ENCODE measurements around the gene SNAI1.
A peak's percentile ranks its signal among the peaks of the same experiment; 100 is the strongest.

SNAI1 gene

GRCh38 chr20:49938173-49939163, 44.3 kb upstream of the SNAI1 start:
- TF ChIP-seq CTCF (IDR thresholded peaks at IDR 0.05; ENCODE audit: unreplicated experiment in 3 of 3): no peak
- Mint-ChIP-seq H3K4me1 (peaks cover 43% of the 10 kb centered on the region), H3K36me3 (ENCODE audit: low read depth) (peaks cover 22% of the 10 kb centered on the region), H3K4me3 (peak overlapping the region; percentile 73 to 100 (median 99)), H3K27ac (peak overlapping the region; percentile 40 to 78 (median 43)), H3K9me3 (no peaks in the 10 kb centered on the region), H3K27me3 (ENCODE audit: low read depth) (peaks cover 1% of the 10 kb centered on the region)

GRCh38 chr20:49941456-49941855, 41.3 kb upstream of the SNAI1 start:
- no peaks in the 10 kb centered on the region for H3K9me3 Mint-ChIP-seq
- peaks cover 43% of the 10 kb centered on the region for H3K4me1 Mint-ChIP-seq
- peaks cover 42% of the 10 kb centered on the region for H3K36me3 Mint-ChIP-seq (ENCODE audit: low read depth)
- H3K27ac Mint-ChIP-seq: peak overlapping the region in 1 of 3 experiments; percentile 10
- no peak for TF ChIP-seq CTCF (IDR thresholded peaks at IDR 0.05; ENCODE audit: unreplicated experiment in 3 of 3)
- no peaks in the 10 kb centered on the region for H3K27me3 Mint-ChIP-seq (ENCODE audit: low read depth)
- H3K4me3 Mint-ChIP-seq: peak overlapping the region in 1 of 3 experiments; percentile 57

- H3K36me3 Mint-ChIP-seq (ENCODE audit: low read depth): peaks cover 50% of the 10 kb centered on the region
- no peaks in the 10 kb centered on the region for H3K9me3 Mint-ChIP-seq
- H3K4me1 Mint-ChIP-seq: peaks cover 35% of the 10 kb centered on the region
- no peak overlapping the region for H3K4me3 Mint-ChIP-seq
- TF ChIP-seq CTCF (IDR thresholded peaks at IDR 0.05; ENCODE audit: unreplicated experiment in 3 of 3): no peak
- H3K27ac Mint-ChIP-seq: no peak overlapping the region
- H3K27me3 Mint-ChIP-seq (ENCODE audit: low read depth): no peaks in the 10 kb centered on the region
Measured at GRCh38 chr20:49942303-49942702, 40.5 kb upstream of the SNAI1 start.

GRCh38 chr20:49942942-49943341, 39.8 kb upstream of the SNAI1 start:
- no peak overlapping the region for H3K4me3 Mint-ChIP-seq

DNA sequence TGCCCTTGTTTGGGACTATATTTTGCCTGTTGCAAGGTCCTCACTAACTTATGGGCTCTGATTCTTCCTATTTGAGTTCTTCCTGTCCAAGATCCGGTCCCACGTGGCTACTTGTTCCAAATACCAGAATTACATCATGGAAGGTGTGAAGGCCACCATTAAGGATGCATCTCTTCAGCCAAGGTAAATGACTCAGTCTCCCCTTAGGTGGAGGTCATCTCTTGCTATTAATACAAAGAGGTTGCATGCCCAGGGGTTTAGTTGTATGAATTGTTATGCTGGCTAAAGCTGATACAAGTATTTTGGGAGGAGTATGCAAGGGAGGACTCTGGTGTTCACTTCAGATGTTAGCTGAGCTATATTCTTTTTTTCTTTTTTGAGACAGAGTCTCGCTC, 37.5 kb upstream of the SNAI1 start:
- TF ChIP-seq CTCF (IDR thresholded peaks at IDR 0.05; ENCODE audit: unreplicated experiment in 3 of 3): no peak
- no peaks in the 10 kb centered on the region for H3K27me3 Mint-ChIP-seq (ENCODE audit: low read depth)
- no peak overlapping the region for H3K4me3 Mint-ChIP-seq
- H3K4me1 Mint-ChIP-seq: peaks cover 9% of the 10 kb centered on the region
- peaks cover 69% of the 10 kb centered on the region for H3K36me3 Mint-ChIP-seq (ENCODE audit: low read depth)
- H3K27ac Mint-ChIP-seq: no peak overlapping the region
- no peaks in the 10 kb centered on the region for H3K9me3 Mint-ChIP-seq

More at GRCh38 chr20:49942942-49943341, 39.8 kb upstream of the SNAI1 start:
- H3K27ac Mint-ChIP-seq: no peak overlapping the region
- H3K27me3 Mint-ChIP-seq (ENCODE audit: low read depth): no peaks in the 10 kb centered on the region
- peaks cover 57% of the 10 kb centered on the region for H3K36me3 Mint-ChIP-seq (ENCODE audit: low read depth)
- no peaks in the 10 kb centered on the region for H3K9me3 Mint-ChIP-seq
- TF ChIP-seq CTCF (IDR thresholded peaks at IDR 0.05; ENCODE audit: unreplicated experiment in 3 of 3): no peak
- H3K4me1 Mint-ChIP-seq: peaks cover 29% of the 10 kb centered on the region
